C1 segment of cervical spinal cord (tissue), 14 donors: Measurements from ENCODE around the gene NRCAM.

Source experiments
- DNase-seq, 14 donors: peaks; one replicate each; lab custom pipeline; 2025; lab: John Stamatoyannopoulos, UW

Gene NRCAM

DNA sequence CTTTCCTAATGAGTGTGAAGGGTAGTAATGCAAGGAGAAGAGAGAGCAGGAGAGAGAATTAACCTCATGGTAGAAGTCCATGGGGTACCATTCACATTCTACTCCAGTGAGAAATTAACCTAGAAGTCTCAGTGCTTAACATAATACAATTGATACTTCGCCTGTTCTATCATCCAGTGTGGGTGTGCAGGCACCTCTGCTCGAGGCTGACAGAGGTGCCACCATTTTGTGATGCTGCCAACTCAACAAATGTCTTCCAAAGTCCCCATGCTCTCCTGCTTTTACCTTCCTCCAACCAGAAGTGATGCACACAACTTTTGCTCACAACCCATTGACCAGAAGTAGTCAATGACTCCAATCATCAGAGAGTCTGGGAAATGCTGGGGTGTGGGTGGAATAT lies 207.8 kb downstream of the NRCAM start:
- DNase-seq = no peak

DNA sequence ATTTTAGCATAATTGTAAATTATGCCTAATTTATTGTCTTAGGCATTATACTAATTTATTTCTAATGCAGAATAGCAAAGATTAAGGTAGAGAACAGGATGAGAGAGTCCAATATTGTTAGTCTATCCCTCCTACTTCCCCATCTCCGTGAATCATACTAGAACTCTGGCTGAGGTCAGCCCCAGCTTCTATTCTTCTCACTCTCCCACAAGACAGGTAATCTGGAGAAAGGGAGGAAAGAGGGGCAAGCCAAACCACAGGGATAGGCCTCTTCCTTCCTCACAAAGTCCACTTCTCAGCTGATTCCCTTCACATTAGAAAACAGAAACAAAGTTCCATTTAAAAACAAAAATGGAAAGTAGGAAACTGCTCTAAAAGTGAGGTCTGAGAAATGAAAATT lies 208.6 kb downstream of the NRCAM start:
- DNase-seq = no peak

DNA sequence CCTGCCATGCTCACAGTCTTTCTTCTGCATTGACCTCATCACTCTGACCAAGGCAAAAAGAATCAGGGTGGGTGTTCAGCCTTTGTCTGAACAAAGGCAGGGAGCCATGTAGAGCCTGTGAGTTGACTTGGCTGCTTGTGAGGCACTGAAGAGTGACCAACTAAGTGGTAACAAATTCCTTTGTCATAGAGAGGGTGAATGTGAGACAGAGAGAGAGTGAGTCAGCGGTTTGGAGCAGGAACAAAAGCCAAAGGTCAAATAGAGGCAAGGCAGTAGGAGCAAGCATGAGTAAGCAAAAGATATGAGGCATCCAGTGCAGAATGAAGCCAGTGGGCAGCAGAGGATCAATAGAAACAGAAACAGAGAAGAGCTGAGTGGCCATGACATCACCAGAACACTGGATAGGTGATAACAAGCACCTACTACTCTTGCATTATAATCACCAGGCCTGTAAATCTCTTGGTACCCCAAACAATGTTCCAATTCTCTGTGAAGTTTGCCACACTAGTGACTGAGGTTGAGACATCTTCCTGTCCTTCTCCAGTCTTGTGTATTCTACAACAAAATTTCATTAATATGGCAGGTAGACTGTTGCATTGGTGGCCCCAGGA lies 209.9 kb downstream of the NRCAM start:
- DNase-seq = peak in 5 of 14 donors; percentile 3 to 62 (median 12)

DNA sequence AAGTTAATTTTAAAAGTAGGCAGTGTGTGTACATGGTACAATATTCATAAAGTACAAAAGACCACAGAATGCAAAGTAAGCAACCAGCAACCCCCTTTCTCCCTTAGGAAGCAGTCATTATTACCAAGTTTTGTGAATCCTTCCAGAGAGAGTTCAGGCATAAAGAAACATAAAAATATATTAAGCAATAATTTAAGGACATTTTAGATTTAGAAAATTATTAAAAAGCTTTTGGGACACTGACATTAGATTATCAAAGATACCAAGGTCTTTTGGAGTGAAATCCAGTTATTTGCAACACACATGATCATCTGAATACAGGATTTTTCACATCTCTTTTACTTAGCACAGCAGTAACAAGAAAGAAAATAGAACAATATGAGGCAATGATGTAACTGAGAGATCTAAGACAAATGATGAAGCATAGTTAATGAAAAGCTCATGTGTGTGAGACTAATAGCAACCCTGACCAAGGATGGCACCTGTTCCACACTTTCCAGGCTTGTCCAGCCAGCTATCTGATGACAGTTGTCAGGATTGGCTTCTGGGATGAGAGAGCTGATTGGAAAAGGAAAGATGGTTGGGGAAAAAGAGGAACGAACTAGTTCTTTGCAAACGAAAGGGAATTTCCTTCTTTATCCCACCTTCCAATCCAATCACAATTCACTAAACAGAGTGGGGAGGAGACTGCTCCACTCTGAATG lies 210.6 kb downstream of the NRCAM start:
- DNase-seq = no peak

DNA sequence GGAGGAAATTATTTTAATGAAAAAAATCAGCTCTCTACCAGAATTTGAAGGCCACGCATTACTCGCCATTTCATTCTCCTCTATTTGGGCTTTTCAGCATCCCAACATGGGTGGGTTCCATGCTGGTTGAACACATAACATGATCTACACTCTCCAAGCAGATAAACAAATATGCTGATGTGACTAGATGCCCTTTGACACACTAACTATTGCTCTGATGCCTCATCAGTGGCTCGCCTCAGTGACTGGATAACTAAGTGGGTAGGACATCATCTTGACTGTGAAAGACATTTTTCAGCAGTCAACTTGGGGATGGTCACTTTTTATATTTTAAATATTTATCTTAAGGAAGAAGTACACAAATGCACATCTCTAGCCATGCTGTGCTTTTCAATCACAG lies 212.1 kb downstream of the NRCAM start:
- no peak for DNase-seq

DNA sequence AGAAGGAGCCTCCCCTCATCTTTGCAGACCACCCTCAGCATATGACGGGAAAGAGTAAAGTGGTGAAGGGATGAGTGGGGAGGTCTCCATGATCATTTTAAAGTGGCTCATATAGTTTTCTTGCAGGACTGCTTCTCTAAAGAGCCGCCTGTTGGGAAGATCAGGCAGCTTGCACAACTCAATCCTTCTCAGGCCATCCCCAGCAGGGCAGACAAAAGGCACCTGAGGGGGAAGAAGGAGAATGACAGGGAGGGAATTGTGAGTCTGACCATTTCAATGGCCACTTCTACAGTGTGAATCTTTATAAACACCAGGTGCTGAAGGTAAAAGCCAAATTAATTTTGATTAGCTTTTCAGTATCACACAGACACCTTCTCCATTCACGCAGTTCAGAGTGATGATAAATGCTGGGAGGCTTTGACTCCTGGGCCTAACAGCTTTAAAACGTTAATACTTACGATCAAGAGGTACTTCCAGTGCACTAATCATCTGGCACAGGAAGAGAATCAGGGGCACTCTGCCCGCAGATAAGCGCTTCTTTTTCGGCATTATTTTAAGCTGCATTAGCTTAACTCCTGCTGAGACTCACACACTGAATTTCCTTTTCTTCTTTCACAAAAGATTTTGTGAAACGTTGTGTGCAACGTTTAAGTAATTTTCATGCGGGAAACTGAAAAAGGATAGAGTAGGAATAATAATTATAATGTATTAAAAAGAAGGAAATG lies 216.6 kb downstream of the NRCAM start:
- no peak for DNase-seq

DNA sequence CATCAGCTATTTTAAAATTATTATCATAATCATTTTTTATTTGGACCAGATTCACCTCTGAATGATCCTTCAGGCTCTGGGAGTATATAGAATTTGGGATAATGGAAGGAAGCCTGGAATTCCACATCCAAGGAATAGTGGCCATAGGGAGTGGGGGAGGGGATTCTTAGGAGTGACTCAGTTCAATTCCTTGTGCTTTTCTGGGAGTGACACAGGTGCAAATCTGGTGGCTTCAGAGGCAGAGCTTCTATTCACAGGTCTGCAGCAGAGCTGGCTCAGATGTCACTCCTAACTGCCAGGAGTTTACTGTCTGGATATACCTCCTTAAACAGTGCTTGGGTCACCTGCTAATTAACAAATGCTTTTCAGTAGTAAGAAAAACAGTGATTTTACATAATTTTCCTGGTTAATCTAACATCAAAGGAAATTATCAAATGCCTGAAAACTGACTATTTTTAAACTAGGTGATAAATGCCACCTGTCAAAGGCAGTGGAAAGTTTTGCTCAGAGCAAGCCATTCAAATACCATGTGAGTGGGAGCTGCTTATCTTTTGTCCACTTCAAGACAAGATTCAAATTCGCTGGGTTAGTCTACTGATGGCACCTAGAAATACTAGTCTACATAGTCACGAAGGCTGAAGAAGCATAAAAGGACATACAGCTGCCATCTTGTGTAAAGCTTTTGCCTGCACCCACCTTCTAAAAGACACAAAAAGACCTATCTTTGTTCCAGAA lies 219.4 kb downstream of the NRCAM start:
- no peak for DNase-seq

DNA sequence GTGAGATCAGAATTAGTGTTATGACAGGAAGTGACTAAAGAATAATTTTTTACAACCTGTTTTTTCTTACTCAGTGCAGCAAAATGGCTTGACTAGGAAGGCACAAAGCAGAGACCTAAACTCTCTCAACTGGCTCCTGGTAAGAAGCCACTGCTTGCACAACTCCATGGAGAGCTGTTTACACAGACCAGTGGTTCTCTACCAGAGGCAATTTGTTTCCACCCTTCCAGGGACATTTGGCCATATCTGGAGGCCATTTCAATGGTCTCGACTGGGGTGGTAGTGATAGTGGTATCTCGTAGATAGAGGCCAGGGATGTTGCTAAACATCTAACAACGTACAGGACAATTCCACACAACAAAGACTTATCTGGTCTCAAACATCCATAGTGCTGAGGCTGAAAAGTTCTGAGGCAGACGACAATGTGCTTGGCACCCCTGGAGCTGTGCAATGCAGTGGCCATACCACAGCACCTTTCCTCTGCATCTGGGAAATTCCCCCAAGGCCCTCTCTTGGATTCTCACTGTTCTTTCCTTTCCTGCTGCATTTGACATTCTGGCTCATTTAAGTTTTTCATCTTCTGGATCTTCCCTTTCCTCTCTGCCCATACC lies 220.7 kb downstream of the NRCAM start:
- DNase-seq = no peak

DNA sequence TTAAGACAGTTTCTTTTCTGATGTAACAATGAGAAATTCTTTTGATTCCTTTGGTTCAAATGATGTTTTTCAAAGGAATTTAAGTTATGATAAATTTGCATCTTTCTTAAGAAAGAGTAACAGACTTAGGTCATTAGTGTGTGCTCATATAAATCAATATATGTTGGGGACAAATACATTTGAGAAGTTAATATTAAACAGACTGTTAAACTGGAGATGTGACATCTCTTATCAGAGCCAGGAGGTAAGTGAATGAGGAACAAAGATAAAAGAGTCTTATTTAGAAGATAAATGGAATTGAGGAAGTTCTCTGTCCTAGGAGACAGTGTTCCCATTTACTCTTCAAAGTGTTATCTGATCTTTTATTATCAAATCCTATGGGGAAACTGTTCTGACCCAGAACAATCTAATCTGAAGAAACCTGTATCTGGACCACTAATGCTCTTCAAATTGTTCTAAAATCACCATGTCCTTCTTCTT lies 221.2 kb downstream of the NRCAM start:
- no peak for DNase-seq

DNA sequence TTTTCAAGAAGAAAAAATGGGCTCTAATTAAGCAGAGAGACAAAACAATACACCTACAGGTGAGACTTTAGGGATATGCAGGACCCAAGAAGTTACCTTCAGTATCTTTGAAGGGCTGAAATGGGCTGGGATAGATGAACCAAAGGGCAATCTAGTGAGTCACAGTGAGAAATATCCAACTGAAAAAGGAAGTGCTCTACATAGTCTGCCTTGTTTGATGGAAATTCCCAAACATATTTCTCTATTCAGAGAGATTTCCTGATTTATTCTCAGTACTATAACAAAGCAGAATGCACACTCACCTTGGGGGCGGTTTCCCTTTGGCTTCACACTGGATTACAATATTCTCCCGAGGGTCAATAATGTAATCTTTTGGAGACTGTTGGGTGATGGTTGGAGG lies 222.0 kb downstream of the NRCAM start:
- no peak for DNase-seq

DNA sequence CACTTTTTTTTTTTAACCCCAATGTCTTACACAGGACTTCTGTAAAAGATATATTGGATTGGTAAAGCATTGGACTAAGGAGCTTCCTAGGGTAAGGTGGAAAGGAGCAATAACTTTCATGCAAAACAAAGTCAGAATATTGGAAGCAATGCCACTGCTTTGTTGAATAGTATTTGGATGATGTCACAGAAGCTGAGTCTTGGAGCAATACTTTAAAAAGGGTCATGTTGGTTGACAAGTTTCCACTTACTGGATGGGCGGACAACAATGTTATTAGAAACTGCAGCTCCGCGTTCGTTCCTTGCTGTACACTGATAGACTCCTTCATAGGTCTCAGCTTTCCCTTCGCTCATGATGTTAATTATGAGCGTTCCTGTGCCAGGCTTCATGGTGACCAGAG lies 224.2 kb downstream of the NRCAM start:
- DNase-seq = no peak

DNA sequence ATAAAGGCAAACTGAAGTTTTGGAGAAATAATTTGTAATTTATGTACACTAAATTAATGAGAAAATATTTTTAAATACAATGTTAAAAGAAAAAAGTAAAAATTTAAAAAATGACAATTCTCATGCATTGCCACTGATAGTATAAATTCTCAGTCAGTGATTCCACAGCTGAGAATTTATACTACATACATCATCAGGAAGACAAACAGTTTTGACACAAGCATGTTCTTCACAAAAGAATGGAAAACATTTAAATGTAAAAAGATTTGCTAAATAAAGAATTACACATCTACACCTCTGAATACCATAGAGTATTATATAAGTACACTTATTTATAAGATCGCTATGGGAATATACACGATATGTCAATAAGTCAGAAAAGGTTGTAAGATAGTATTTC lies 225.0 kb downstream of the NRCAM start:
- no peak for DNase-seq

DNA sequence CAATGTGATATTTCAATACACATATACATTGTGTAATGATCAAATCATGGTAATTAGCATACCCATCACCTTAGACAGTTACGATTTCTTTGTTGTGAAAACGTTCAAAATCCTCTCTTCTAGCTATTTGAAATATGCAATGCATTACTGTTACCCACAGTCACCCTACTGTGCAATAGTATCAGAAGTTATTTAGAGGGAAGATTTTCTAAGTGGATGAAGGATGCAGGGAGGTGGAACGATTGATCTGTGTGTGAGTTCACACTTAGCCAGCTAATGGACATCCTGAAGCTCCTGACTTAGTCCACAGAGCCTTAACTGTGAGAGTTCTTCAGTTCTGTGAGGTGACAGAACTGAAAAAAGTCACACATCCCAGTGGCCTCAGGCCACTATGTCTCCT lies 228.9 kb downstream of the NRCAM start:
- DNase-seq = no peak

DNA sequence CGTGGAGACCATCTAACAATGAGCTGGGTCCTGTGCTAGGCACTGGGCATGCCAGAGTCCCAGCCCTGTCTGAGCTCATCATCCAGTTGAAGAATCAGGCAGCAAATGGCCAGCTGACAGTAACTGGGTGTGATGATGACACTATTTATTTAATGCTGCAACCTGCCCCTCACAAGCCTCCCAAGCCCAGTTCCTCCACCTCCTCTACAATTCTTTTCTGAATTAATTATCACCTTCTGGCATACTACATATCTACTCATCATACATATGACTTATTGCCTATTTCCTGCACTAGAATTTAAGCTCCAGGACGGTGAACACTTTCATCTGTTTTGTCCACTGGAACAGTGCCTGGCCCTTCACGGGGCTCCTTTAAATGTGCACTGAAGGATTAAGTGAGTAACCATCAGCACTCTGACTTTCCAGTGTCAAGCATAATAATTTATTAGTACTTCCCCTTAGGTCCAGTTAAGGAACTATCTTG lies 229.4 kb downstream of the NRCAM start:
- no peak for DNase-seq

DNA sequence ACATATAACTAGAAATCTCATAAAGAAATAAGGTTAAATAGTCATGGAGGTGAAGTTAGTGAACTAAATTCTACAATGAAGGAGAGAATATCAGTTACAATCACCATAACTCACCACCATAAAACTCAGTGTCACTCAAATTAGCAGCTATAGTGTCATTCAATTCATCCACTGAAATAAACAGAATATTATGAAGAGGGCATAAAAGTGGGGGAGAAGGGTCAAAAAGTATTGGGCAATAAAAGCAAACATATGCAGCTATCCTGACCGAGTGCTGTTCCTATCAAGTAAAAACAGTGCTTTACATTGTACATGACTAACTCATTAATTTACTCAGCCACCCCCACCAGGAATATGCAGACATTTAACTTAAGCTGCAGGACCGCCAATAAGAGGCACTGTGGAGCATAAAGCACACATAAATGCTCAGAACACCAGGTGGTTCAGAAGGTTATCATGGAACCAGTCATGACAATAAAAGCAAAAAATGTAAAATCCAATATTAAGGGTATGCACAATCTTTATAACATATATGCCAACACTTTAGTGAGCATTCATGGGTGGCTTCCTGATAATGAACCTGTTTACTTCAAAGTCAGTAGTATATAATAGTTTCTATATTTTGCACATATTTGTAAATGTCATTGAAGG lies 230.6 kb downstream of the NRCAM start:
- DNase-seq = no peak

DNA sequence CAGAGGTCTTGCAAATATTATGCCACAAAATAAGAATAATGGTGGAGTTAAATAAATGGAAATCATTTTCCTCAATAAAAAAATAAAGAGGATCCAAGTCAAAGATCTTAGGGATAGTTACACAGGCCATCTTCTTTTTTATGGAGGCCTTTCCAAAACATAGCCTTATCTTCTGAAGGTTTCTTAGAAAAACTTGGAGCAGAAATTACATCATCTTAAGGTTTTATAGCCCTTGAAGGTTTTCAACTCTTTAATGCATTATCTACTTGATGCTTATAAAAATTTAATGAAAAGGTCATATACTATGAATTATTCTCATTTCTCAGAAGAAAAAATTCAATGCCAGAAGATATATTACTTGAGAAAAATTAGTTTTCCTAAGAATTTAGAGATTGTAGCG lies 231.8 kb downstream of the NRCAM start:
- no peak for DNase-seq

DNA sequence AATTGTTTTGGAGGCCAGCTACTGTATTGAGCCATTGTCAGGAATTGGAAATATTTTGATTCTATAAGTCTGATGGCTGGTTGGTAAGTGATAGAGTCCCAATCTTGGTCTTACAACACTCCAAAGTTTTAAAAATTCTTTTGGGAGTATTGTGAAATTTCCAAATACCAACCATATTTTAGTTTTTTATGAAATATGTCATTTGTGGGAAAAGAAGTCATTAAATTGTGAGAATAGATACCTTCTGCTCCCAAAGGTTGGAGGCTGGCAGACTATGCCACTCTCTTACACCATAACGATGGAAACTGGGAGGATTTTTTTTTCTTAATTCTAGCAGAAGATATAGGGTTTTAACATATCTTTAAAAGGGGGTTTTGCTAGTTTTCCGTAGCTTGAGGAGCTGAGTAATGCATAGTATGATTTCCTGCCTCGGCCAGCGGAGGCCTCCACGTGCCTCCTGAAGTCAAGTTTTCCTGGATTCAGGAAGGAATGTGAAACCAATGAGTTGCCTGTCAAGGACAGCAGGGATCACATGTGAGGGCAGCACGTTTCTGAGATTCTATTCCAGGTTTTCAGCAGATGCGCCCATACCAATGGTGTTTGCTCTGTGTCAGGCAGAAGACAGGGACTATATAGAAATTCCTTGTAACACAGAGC lies 233.9 kb downstream of the NRCAM start:
- DNase-seq = no peak

DNA sequence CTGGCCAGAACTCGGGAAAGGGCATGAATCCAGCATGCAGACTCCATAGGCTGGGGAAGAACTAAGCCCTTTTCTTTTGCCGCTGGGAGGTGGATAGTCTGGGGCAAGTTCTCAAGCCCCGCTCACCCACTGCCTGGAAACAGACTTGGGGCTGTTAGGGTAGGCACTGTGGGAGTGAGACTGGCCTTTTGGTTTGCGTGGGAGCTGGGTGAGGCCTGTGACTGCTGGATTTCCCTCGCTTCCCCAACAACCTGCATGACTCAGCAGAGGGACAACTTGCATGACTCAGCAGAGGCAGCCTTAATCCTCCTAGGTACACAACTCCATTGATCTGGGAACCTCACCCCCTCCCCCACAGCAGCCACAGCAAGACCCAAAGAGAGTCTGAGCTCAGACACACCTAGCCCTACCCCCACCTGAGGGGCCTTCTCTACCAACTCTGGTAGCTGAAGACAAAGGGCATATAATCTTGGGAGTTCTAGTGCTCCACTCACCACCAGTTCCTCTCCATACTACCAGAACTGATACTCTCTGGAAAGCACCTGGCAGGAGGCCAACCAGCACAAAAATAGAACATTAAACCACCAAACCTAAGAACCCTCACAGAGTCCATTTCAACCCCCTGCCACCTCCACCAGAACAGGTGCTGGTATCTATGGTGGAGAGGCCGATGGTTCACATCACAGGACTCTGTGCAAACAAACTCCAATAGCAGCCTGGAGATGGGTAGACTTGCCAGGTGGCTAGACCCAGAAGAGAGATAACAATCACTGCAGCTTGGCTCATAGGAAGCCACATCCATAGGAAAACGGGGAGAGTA lies 244.6 kb downstream of the NRCAM start:
- DNase-seq = no peak

DNA sequence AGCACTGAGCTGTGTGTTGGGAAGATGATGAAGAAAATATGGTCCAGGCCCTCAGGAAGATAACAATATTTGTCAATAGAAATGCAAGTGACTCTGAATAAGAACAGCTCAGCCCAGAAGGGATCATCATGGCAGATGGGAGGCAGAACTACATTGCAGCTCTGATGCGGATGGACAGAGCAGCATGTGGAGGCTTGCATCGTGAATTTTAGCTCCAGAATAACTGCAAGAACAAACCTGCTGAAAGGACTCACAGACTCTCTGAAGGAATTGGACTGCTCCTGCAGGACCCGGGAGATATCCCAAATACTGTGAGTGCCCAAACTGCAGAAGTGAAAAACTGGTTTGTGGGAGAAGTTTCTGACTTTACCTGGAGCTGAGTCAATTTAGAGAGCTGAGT lies 245.4 kb downstream of the NRCAM start:
- DNase-seq = no peak

DNA sequence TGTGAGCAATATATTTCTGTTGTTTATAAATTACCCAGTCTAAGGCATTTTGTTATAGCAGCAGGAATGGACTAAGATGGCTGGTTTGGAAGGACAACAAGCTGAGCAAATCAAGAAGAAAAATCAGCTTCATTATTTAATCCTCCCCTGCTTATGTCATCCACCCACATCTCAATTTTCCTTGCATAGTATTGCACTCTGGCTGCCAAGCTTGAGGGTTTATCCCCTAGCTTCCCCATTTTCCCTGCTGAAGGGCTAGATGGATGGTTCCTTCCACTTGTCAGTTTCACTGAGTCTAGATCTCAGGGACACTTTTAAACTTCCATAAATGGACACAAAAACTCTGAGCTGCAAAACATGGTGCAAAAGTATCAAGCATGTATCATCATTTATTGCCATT lies 250.9 kb downstream of the NRCAM start:
- DNase-seq = no peak
